ENCODE results near the gene FAM83B.

Gene FAM83B

GRCh38 chr6:54896302-54896701 is 49.7 kb downstream of the FAM83B start:
- Histone ChIP-seq H3K27ac (ENCODE audit: extremely low read depth, low read depth, low read length) (no peak overlapping the region), H3K36me3 (ENCODE audit: control insufficient read depth in 2 of 2, insufficient read depth in 1 of 2, low read length in 2 of 2) (no peaks in the 10 kb centered on the region), H3K9me3 (ENCODE audit: control insufficient read depth, insufficient read depth, low read depth, low read length) (no peaks in the 10 kb centered on the region), H3K4me1 (ENCODE audit: control insufficient read depth, insufficient read depth, low read length) (peaks cover 15% of the 10 kb centered on the region), H3K4me3 (ENCODE audit: low read depth, low read length) (no peak overlapping the region)
- TF ChIP-seq ZNF184 (tag by site-specific recombination; IDR thresholded peaks at IDR 0.05) (no peak), ZNF560 (tag by site-specific recombination; IDR thresholded peaks at IDR 0.05; ENCODE audit: borderline replicate concordance) (no peak), SP2 (tag by site-specific recombination; IDR thresholded peaks at IDR 0.05) (no peak), ZSCAN16 (tag by site-specific recombination; IDR thresholded peaks at IDR 0.05) (no peak), SP3 (tag by site-specific recombination; IDR thresholded peaks at IDR 0.05) (no peak), FEZF1 (tag by site-specific recombination; IDR thresholded peaks at IDR 0.05) (no peak), ZBTB20 (tag by site-specific recombination; IDR thresholded peaks at IDR 0.05) (no peak), ZNF48 (tag by site-specific recombination; IDR thresholded peaks at IDR 0.05) (no peak), ZNF274 (IDR thresholded peaks at IDR 0.05; ENCODE audit: low read length) (no peak), ZNF274 (tag by site-specific recombination; IDR thresholded peaks at IDR 0.05; ENCODE audit: borderline replicate concordance) (no peak), ZBTB26 (tag by site-specific recombination; optimal IDR thresholded peaks at IDR 0.05) (no peak), ZNF585B (tag by site-specific recombination; IDR thresholded peaks at IDR 0.05) (no peak), ZBTB1 (tag by site-specific recombination; IDR thresholded peaks at IDR 0.05) (no peak), ZNF324 (tag by site-specific recombination; IDR thresholded peaks at IDR 0.05) (no peak)
- CTCF ChIA-PET: no interaction called here
- POLR2A ChIA-PET: no interaction called here

- TF ChIP-seq ZNF26 (tag by site-specific recombination; IDR thresholded peaks at IDR 0.05) (no peak), ATF2 (tag by site-specific recombination; IDR thresholded peaks at IDR 0.05; ENCODE audit: low read depth) (peak; percentile 65)
- no peaks in the 10 kb centered on the region for H3K36me3 ChIP-seq (ENCODE audit: control insufficient read depth in 2 of 2, insufficient read depth in 1 of 2, low read length in 2 of 2)
- H3K4me3 ChIP-seq (ENCODE audit: low read depth, low read length): no peak overlapping the region
- ChIA-PET POLR2A (no interaction called here), CTCF (interaction anchor here (0.7 kb wide), 1 partner anchor 468 kb away, joined by 3 read pairs; no protein-coding TSS in a partner anchor)
- H3K27ac ChIP-seq (ENCODE audit: extremely low read depth, low read depth, low read length): no peak overlapping the region
- H3K9me3 ChIP-seq (ENCODE audit: control insufficient read depth, insufficient read depth, low read depth, low read length): no peaks in the 10 kb centered on the region
- H3K4me1 ChIP-seq (ENCODE audit: control insufficient read depth, insufficient read depth, low read length): peaks cover 20% of the 10 kb centered on the region
Observed at GRCh38 chr6:54897462-54898189, 51.1 kb downstream of the FAM83B start.

GRCh38 chr6:54898767-54899166 is 52.2 kb downstream of the FAM83B start:
- Histone ChIP-seq H3K36me3 (ENCODE audit: control insufficient read depth in 2 of 2, insufficient read depth in 1 of 2, low read length in 2 of 2) (no peaks in the 10 kb centered on the region), H3K27ac (ENCODE audit: extremely low read depth, low read depth, low read length) (no peak overlapping the region), H3K4me3 (ENCODE audit: low read depth, low read length) (no peak overlapping the region), H3K4me1 (ENCODE audit: control insufficient read depth, insufficient read depth, low read length) (peaks cover 20% of the 10 kb centered on the region), H3K9me3 (ENCODE audit: control insufficient read depth, insufficient read depth, low read depth, low read length) (no peaks in the 10 kb centered on the region)
- POLR2A ChIA-PET: no interaction called here
- CTCF ChIA-PET: interaction anchor here (0.5 kb wide), 1 partner anchor 456 kb away, joined by 3 read pairs; no protein-coding TSS in a partner anchor
- no peak for TF ChIP-seq FEZF1 (tag by site-specific recombination; IDR thresholded peaks at IDR 0.05)
- no peak for TF ChIP-seq ZSCAN16 (tag by site-specific recombination; IDR thresholded peaks at IDR 0.05)
- no peak for TF ChIP-seq ZNF391 (tag by site-specific recombination; IDR thresholded peaks at IDR 0.05; ENCODE audit: borderline replicate concordance, low read depth)
- TF ChIP-seq ZNF140 (tag by site-specific recombination; IDR thresholded peaks at IDR 0.05): no peak
- TF ChIP-seq ZNF623 (tag by site-specific recombination; IDR thresholded peaks at IDR 0.05): no peak
- no peak for TF ChIP-seq PRDM10 (tag by site-specific recombination; IDR thresholded peaks at IDR 0.05)
- TF ChIP-seq ZNF121 (tag by site-specific recombination; IDR thresholded peaks at IDR 0.05): no peak
- no peak for TF ChIP-seq ZNF26 (tag by site-specific recombination; IDR thresholded peaks at IDR 0.05)
- TF ChIP-seq ZNF324 (tag by site-specific recombination; IDR thresholded peaks at IDR 0.05): no peak
- TF ChIP-seq SCRT1 (tag by site-specific recombination; IDR thresholded peaks at IDR 0.05; ENCODE audit: borderline replicate concordance): no peak
- no peak for TF ChIP-seq ZBTB1 (tag by site-specific recombination; IDR thresholded peaks at IDR 0.05)

Measured in HEK293 (cell line).